Measurements from ENCODE around the gene DNMT1.

Gene DNMT1

GRCh38 chr19:10222201-10222890, 27.6 kb upstream of the DNMT1 start:
- no peaks in the 10 kb centered on the region for H3K4me1 ChIP-seq (ENCODE audit: control insufficient read depth in 2 of 2, insufficient read depth in 2 of 2, low read length in 2 of 2)
- H3K9me3 ChIP-seq (ENCODE audit: control insufficient read depth in 2 of 2, low read length in 2 of 2) = no peaks in the 10 kb centered on the region
- no peak overlapping the region for H3K27ac ChIP-seq (ENCODE audit: low read depth in 2 of 2, low read length in 2 of 2)
- H3K9ac ChIP-seq (ENCODE audit: low read depth in 1 of 2, low read length in 2 of 2) = no peak overlapping the region
- H3K4me3 ChIP-seq (ENCODE audit: low read length in 2 of 2) = no peak overlapping the region
- H3K27me3 ChIP-seq (ENCODE audit: control insufficient read depth in 2 of 2, insufficient read depth in 2 of 2, low read length in 2 of 2) = no peaks in the 10 kb centered on the region
- peaks cover 0 to 6% of the 10 kb centered on the region in 2 donors for H3K36me3 ChIP-seq (ENCODE audit: control insufficient read depth in 2 of 2, insufficient read depth in 2 of 2, low read length in 2 of 2)

GRCh38 chr19:10220695-10221094, 25.9 kb upstream of the DNMT1 start:
- Histone ChIP-seq H3K27me3 (ENCODE audit: control insufficient read depth in 2 of 2, insufficient read depth in 2 of 2, low read length in 2 of 2) (no peaks in the 10 kb centered on the region), H3K9me3 (ENCODE audit: control insufficient read depth in 2 of 2, low read length in 2 of 2) (no peaks in the 10 kb centered on the region), H3K4me3 (ENCODE audit: low read length in 2 of 2) (no peak overlapping the region), H3K27ac (ENCODE audit: low read depth in 2 of 2, low read length in 2 of 2) (no peak overlapping the region), H3K36me3 (ENCODE audit: control insufficient read depth in 2 of 2, insufficient read depth in 2 of 2, low read length in 2 of 2) (peaks cover 0 to 6% of the 10 kb centered on the region in 2 donors), H3K9ac (ENCODE audit: low read depth in 1 of 2, low read length in 2 of 2) (no peak overlapping the region), H3K4me1 (ENCODE audit: control insufficient read depth in 2 of 2, insufficient read depth in 2 of 2, low read length in 2 of 2) (no peaks in the 10 kb centered on the region)

GRCh38 chr19:10219678-10220077, 24.9 kb upstream of the DNMT1 start:
- no peak overlapping the region for H3K4me3 ChIP-seq (ENCODE audit: low read length in 2 of 2)
- H3K27ac ChIP-seq (ENCODE audit: low read depth in 2 of 2, low read length in 2 of 2) = no peak overlapping the region
- no peaks in the 10 kb centered on the region for H3K4me1 ChIP-seq (ENCODE audit: control insufficient read depth in 2 of 2, insufficient read depth in 2 of 2, low read length in 2 of 2)
- H3K36me3 ChIP-seq (ENCODE audit: control insufficient read depth in 2 of 2, insufficient read depth in 2 of 2, low read length in 2 of 2) = peaks cover 0 to 6% of the 10 kb centered on the region in 2 donors
- H3K27me3 ChIP-seq (ENCODE audit: control insufficient read depth in 2 of 2, insufficient read depth in 2 of 2, low read length in 2 of 2) = no peaks in the 10 kb centered on the region
- H3K9me3 ChIP-seq (ENCODE audit: control insufficient read depth in 2 of 2, low read length in 2 of 2) = no peaks in the 10 kb centered on the region
- no peak overlapping the region for H3K9ac ChIP-seq (ENCODE audit: low read depth in 1 of 2, low read length in 2 of 2)

- no peaks in the 10 kb centered on the region for H3K9me3 ChIP-seq (ENCODE audit: control insufficient read depth in 2 of 2, low read length in 2 of 2)
- H3K4me1 ChIP-seq (ENCODE audit: control insufficient read depth in 2 of 2, insufficient read depth in 2 of 2, low read length in 2 of 2) = no peaks in the 10 kb centered on the region
- no peak overlapping the region for H3K4me3 ChIP-seq (ENCODE audit: low read length in 2 of 2)
- H3K9ac ChIP-seq (ENCODE audit: low read depth in 1 of 2, low read length in 2 of 2) = no peak overlapping the region
- H3K27ac ChIP-seq (ENCODE audit: low read depth in 2 of 2, low read length in 2 of 2) = no peak overlapping the region
- H3K36me3 ChIP-seq (ENCODE audit: control insufficient read depth in 2 of 2, insufficient read depth in 2 of 2, low read length in 2 of 2) = no peaks in the 10 kb centered on the region
- H3K27me3 ChIP-seq (ENCODE audit: control insufficient read depth in 2 of 2, insufficient read depth in 2 of 2, low read length in 2 of 2) = no peaks in the 10 kb centered on the region
Measured at GRCh38 chr19:10217085-10217484, 22.3 kb upstream of the DNMT1 start.

- Histone ChIP-seq H3K4me1 (ENCODE audit: control insufficient read depth in 2 of 2, insufficient read depth in 2 of 2, low read length in 2 of 2) (no peaks in the 10 kb centered on the region), H3K36me3 (ENCODE audit: control insufficient read depth in 2 of 2, insufficient read depth in 2 of 2, low read length in 2 of 2) (no peaks in the 10 kb centered on the region), H3K27ac (ENCODE audit: low read depth in 2 of 2, low read length in 2 of 2) (no peak overlapping the region), H3K9me3 (ENCODE audit: control insufficient read depth in 2 of 2, low read length in 2 of 2) (no peaks in the 10 kb centered on the region), H3K9ac (ENCODE audit: low read depth in 1 of 2, low read length in 2 of 2) (no peak overlapping the region), H3K4me3 (ENCODE audit: low read length in 2 of 2) (no peak overlapping the region), H3K27me3 (ENCODE audit: control insufficient read depth in 2 of 2, insufficient read depth in 2 of 2, low read length in 2 of 2) (no peaks in the 10 kb centered on the region)
Measured at GRCh38 chr19:10214784-10215183, 20.0 kb upstream of the DNMT1 start.

- no peak overlapping the region for H3K27ac ChIP-seq (ENCODE audit: low read depth in 2 of 2, low read length in 2 of 2)
- H3K36me3 ChIP-seq (ENCODE audit: control insufficient read depth in 2 of 2, insufficient read depth in 2 of 2, low read length in 2 of 2) = no peaks in the 10 kb centered on the region
- no peak overlapping the region for H3K4me3 ChIP-seq (ENCODE audit: low read length in 2 of 2)
- H3K9ac ChIP-seq (ENCODE audit: low read depth in 1 of 2, low read length in 2 of 2) = no peak overlapping the region
- no peaks in the 10 kb centered on the region for H3K9me3 ChIP-seq (ENCODE audit: control insufficient read depth in 2 of 2, low read length in 2 of 2)
- H3K4me1 ChIP-seq (ENCODE audit: control insufficient read depth in 2 of 2, insufficient read depth in 2 of 2, low read length in 2 of 2) = no peaks in the 10 kb centered on the region
- H3K27me3 ChIP-seq (ENCODE audit: control insufficient read depth in 2 of 2, insufficient read depth in 2 of 2, low read length in 2 of 2) = no peaks in the 10 kb centered on the region
Measured at GRCh38 chr19:10211691-10212090, 16.9 kb upstream of the DNMT1 start.

- Histone ChIP-seq H3K4me1 (ENCODE audit: control insufficient read depth in 2 of 2, insufficient read depth in 2 of 2, low read length in 2 of 2) (no peaks in the 10 kb centered on the region), H3K4me3 (ENCODE audit: low read length in 2 of 2) (no peak overlapping the region), H3K9ac (ENCODE audit: low read depth in 1 of 2, low read length in 2 of 2) (no peak overlapping the region), H3K9me3 (ENCODE audit: control insufficient read depth in 2 of 2, low read length in 2 of 2) (no peaks in the 10 kb centered on the region), H3K36me3 (ENCODE audit: control insufficient read depth in 2 of 2, insufficient read depth in 2 of 2, low read length in 2 of 2) (no peaks in the 10 kb centered on the region), H3K27ac (ENCODE audit: low read depth in 2 of 2, low read length in 2 of 2) (no peak overlapping the region), H3K27me3 (ENCODE audit: control insufficient read depth in 2 of 2, insufficient read depth in 2 of 2, low read length in 2 of 2) (no peaks in the 10 kb centered on the region)
Measured at GRCh38 chr19:10211061-10211460, 16.3 kb upstream of the DNMT1 start.

- H3K4me1 ChIP-seq (ENCODE audit: control insufficient read depth in 2 of 2, insufficient read depth in 2 of 2, low read length in 2 of 2) = no peaks in the 10 kb centered on the region
- no peaks in the 10 kb centered on the region for H3K27me3 ChIP-seq (ENCODE audit: control insufficient read depth in 2 of 2, insufficient read depth in 2 of 2, low read length in 2 of 2)
- no peaks in the 10 kb centered on the region for H3K9me3 ChIP-seq (ENCODE audit: control insufficient read depth in 2 of 2, low read length in 2 of 2)
- no peak overlapping the region for H3K4me3 ChIP-seq (ENCODE audit: low read length in 2 of 2)
- H3K27ac ChIP-seq (ENCODE audit: low read depth in 2 of 2, low read length in 2 of 2) = no peak overlapping the region
- H3K9ac ChIP-seq (ENCODE audit: low read depth in 1 of 2, low read length in 2 of 2) = no peak overlapping the region
- H3K36me3 ChIP-seq (ENCODE audit: control insufficient read depth in 2 of 2, insufficient read depth in 2 of 2, low read length in 2 of 2) = no peaks in the 10 kb centered on the region
Measured at GRCh38 chr19:10209315-10209714, 14.6 kb upstream of the DNMT1 start.

GRCh38 chr19:10207026-10207425, 12.3 kb upstream of the DNMT1 start:
- Histone ChIP-seq H3K27me3 (ENCODE audit: control insufficient read depth in 2 of 2, insufficient read depth in 2 of 2, low read length in 2 of 2) (no peaks in the 10 kb centered on the region), H3K36me3 (ENCODE audit: control insufficient read depth in 2 of 2, insufficient read depth in 2 of 2, low read length in 2 of 2) (no peaks in the 10 kb centered on the region), H3K4me3 (ENCODE audit: low read length in 2 of 2) (no peak overlapping the region), H3K9ac (ENCODE audit: low read depth in 1 of 2, low read length in 2 of 2) (no peak overlapping the region), H3K27ac (ENCODE audit: low read depth in 2 of 2, low read length in 2 of 2) (no peak overlapping the region), H3K4me1 (ENCODE audit: control insufficient read depth in 2 of 2, insufficient read depth in 2 of 2, low read length in 2 of 2) (no peaks in the 10 kb centered on the region), H3K9me3 (ENCODE audit: control insufficient read depth in 2 of 2, low read length in 2 of 2) (no peaks in the 10 kb centered on the region)

GRCh38 chr19:10206226-10206885, 11.6 kb upstream of the DNMT1 start:
- no peaks in the 10 kb centered on the region for H3K4me1 ChIP-seq (ENCODE audit: control insufficient read depth in 2 of 2, insufficient read depth in 2 of 2, low read length in 2 of 2)
- no peak overlapping the region for H3K4me3 ChIP-seq (ENCODE audit: low read length in 2 of 2)
- H3K36me3 ChIP-seq (ENCODE audit: control insufficient read depth in 2 of 2, insufficient read depth in 2 of 2, low read length in 2 of 2) = no peaks in the 10 kb centered on the region
- H3K9me3 ChIP-seq (ENCODE audit: control insufficient read depth in 2 of 2, low read length in 2 of 2) = no peaks in the 10 kb centered on the region
- no peak overlapping the region for H3K9ac ChIP-seq (ENCODE audit: low read depth in 1 of 2, low read length in 2 of 2)
- no peaks in the 10 kb centered on the region for H3K27me3 ChIP-seq (ENCODE audit: control insufficient read depth in 2 of 2, insufficient read depth in 2 of 2, low read length in 2 of 2)
- H3K27ac ChIP-seq (ENCODE audit: low read depth in 2 of 2, low read length in 2 of 2) = no peak overlapping the region
